Measurements from ENCODE around the gene C10orf95. TPM values are rescaled to one million over a fixed set of nuclear protein-coding genes. Genes with fewer than 3 reads are reported as not detected.

The C10orf95 gene
- total RNA-seq, 2 donors from 2014 or later: 2.8 to 4.8 TPM

DNA sequence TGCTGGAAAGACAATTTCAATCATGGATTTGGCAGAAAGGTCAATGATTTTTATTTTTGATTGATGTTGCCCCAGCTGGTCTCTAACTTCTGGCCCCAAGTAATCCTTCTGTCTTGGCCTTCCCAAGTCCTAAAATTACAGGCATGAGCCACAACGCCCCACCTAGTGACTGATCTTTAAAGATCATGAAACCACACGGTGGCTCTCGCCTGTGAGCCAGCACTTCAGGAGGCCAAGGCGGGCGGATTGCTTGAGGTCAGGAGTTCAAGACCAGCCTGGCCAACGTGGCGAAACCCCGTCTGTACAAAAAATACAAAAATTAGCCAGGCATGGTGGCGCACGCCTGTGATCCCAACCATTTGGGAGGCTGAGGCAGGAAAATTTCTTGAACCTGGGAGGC is 12.6 kb upstream of the C10orf95 start:
- peaks cover 12% of the 10 kb centered on the region for H3K4me1 ChIP-seq
- H3K9me3 ChIP-seq: no peaks in the 10 kb centered on the region
- no peak overlapping the region for H3K4me3 ChIP-seq
- H3K27ac ChIP-seq: no peak overlapping the region
- no peaks in the 10 kb centered on the region for H3K36me3 ChIP-seq
- no peak for DNase-seq
- TF ChIP-seq, protein P1, sequence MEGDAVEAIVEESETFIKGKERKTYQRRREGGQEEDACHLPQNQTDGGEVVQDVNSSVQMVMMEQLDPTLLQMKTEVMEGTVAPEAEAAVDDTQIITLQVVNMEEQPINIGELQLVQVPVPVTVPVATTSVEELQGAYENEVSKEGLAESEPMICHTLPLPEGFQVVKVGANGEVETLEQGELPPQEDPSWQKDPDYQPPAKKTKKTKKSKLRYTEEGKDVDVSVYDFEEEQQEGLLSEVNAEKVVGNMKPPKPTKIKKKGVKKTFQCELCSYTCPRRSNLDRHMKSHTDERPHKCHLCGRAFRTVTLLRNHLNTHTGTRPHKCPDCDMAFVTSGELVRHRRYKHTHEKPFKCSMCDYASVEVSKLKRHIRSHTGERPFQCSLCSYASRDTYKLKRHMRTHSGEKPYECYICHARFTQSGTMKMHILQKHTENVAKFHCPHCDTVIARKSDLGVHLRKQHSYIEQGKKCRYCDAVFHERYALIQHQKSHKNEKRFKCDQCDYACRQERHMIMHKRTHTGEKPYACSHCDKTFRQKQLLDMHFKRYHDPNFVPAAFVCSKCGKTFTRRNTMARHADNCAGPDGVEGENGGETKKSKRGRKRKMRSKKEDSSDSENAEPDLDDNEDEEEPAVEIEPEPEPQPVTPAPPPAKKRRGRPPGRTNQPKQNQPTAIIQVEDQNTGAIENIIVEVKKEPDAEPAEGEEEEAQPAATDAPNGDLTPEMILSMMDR (IDR thresholded peaks at IDR 0.05): no peak
- H3K27me3 ChIP-seq: no peaks in the 10 kb centered on the region
- no peak overlapping the region for H3K9ac ChIP-seq (ENCODE audit: low read depth in 2 of 2, low read length in 2 of 2)
- intact Hi-C loops (cut with DNase I): no loop called here

DNA sequence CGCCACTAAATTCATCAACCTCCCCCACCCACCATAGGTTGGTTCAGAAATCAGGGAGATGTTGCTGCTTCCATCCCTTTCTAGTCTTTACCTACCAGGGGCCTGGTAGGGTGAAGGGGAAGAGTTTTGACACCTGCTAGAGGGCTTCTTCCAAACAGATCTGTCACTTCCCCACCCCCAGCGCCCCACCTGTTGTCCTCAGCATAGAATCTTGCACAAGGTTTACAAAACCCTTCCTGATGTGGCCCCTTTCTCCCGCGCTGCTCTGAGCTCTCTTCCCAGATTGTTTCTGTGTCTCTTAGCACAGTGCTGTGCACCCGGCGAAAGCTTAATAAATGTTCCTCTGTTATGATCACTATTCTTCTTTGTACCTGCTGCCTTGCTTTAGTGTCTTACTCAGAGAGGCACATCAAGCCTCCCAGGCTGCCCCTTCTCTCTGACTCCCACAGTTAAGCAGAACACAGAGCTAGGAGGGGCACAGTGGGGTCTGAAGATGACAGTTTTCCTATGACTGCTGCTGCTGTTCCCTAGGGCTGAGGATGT is 11.2 kb upstream of the C10orf95 start:
- peak; percentile 34 for DNase-seq
- Histone ChIP-seq H3K9ac (ENCODE audit: low read depth in 2 of 2, low read length in 2 of 2) (no peak overlapping the region), H3K9me3 (no peaks in the 10 kb centered on the region), H3K36me3 (no peaks in the 10 kb centered on the region), H3K4me3 (peak overlapping the region; percentile 8), H3K27me3 (no peaks in the 10 kb centered on the region), H3K27ac (peak overlapping the region; percentile 20), H3K4me1 (peaks cover 12% of the 10 kb centered on the region)
- TF ChIP-seq, protein P1 (IDR thresholded peaks at IDR 0.05): no peak
- intact Hi-C loops (cut with DNase I): no loop called here

GRCh38 chr10:102461187-102462054 is 10.1 kb upstream of the C10orf95 start:
- Histone ChIP-seq H3K27me3 (no peaks in the 10 kb centered on the region), H3K4me1 (peaks cover 12% of the 10 kb centered on the region), H3K36me3 (no peaks in the 10 kb centered on the region), H3K27ac (no peak overlapping the region), H3K4me3 (peak overlapping the region; percentile 43), H3K9ac (ENCODE audit: low read depth in 2 of 2, low read length in 2 of 2) (peak overlapping the region; percentile 64 to 70), H3K9me3 (no peaks in the 10 kb centered on the region)
- DNase-seq: peak; percentile 95
- TF ChIP-seq, protein P1 (IDR thresholded peaks at IDR 0.05): no peak
- intact Hi-C loops (cut with DNase I): no loop called here

DNA sequence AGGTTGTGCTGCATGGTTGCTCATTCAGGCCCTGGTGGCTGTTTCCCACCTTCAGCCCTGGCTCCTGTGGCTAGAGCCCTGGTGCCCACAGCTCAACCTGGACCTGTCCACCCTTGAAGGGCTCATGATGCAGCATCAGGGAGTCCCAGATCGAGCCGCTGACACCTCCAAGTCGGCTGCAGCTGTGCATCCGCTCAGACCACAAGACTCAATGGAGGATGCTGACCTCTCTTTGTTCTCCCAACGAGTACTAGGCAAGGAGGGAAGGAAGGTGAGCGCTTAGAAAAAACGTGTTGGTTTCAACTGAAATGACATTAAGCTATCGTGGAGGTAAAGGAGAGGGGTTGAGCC is 9.5 kb upstream of the C10orf95 start:
- Histone ChIP-seq H3K9me3 (no peaks in the 10 kb centered on the region), H3K9ac (ENCODE audit: low read depth in 2 of 2, low read length in 2 of 2) (peak overlapping the region in 1 of 2 donors; percentile 70), H3K27ac (no peak overlapping the region), H3K36me3 (no peaks in the 10 kb centered on the region), H3K4me1 (peaks cover 12% of the 10 kb centered on the region), H3K27me3 (no peaks in the 10 kb centered on the region), H3K4me3 (peak overlapping the region; percentile 43)
- TF ChIP-seq, protein P1 (IDR thresholded peaks at IDR 0.05): no peak
- intact Hi-C loops (cut with DNase I): no loop called here
- DNase-seq: no peak

DNA sequence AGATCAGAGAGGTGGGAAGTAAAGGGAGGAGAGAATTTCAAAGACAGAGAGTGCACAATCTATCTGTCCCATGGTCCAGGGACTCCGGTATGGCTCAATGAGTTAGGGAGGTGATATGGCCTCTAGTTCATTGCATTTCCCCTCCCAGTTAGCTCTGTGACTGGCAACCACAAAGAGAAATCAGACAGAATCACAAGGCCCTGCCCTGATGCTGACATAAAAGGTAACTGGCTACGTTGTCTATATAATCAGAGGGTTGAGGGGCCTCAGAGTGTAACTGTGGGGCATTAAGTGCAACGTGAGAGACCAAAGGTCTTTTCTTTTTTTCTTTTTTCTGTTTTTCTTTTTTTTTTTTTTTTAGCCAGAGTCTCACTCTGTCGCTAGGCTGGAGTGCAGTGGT is 7.3 kb upstream of the C10orf95 start:
- TF ChIP-seq, protein P1 (IDR thresholded peaks at IDR 0.05): no peak
- no peaks in the 10 kb centered on the region for H3K36me3 ChIP-seq
- no peak overlapping the region for H3K27ac ChIP-seq
- no peak overlapping the region for H3K4me3 ChIP-seq
- H3K9ac ChIP-seq (ENCODE audit: low read depth in 2 of 2, low read length in 2 of 2): no peak overlapping the region
- H3K9me3 ChIP-seq: no peaks in the 10 kb centered on the region
- intact Hi-C loops (cut with DNase I): no loop called here
- H3K27me3 ChIP-seq: no peaks in the 10 kb centered on the region
- H3K4me1 ChIP-seq: peaks cover 12% of the 10 kb centered on the region
- no peak for DNase-seq
